Measurements from ENCODE around the gene WDR55.
"Not testable (repeated sequence)": the region's sequence is repeated elsewhere in the genome, so short reads cannot be mapped to it uniquely, and the experiment has no call there.

- TF ChIP-seq CTCF (conservative IDR thresholded peaks at IDR 0.05; ENCODE audit: low read depth, low read length); POLR2A (IDR thresholded peaks at IDR 0.05; ENCODE audit: low read depth, low read length); MXI1 (IDR thresholded peaks at IDR 0.05; ENCODE audit: borderline replicate concordance, low read depth, low read length); RAD21 (IDR thresholded peaks at IDR 0.05; ENCODE audit: low read length); MAZ (IDR thresholded peaks at IDR 0.05; ENCODE audit: borderline replicate concordance, low read depth, low read length); FOS (IDR thresholded peaks at IDR 0.05; ENCODE audit: low read depth, low read length): not testable (repeated sequence)
These were observed 51.5 kb downstream of the WDR55 start for GRCh38 chr5:140716238-140716637.
